SH-SY5Y (cell line): ENCODE measurements around the gene CCDC14.

Source experiments
- GATA2 ChIP-seq: IDR thresholded peaks from 2 replicates; pipeline ENCODE4 v1.6.1; 2011; ENCODE audit warnings: mild to moderate bottlenecking, low read depth, low read length
- GATA3 ChIP-seq: IDR thresholded peaks from 2 replicates; pipeline ENCODE4 v1.6.1; 2011; ENCODE audit warnings: low read depth, mild to moderate bottlenecking, low read length, moderate library complexity

- no peak for TF ChIP-seq GATA3
- no peak for TF ChIP-seq GATA2
Observed at GRCh38 chr3:123941121-123941520, 19.9 kb downstream of the CCDC14 start.
